WTC11 (cell line): ENCODE results near the gene TTLL9.

Source experiments
- TEAD1 ChIP-seq: sonication (generic); formaldehyde crosslinking; IDR thresholded peaks from 2 replicates; pipeline ENCODE4 v1.8.0; 2022; ENCODE audit warnings: mild to moderate bottlenecking, missing genetic modification reagents
- TF ChIP-seq, protein P1 (sequence below): fragments of 200-600 bp; IDR thresholded peaks from 2 replicates; pipeline ENCODE4 v1.8.0; 2022; ENCODE audit warnings: antibody characterized with exemption

- no peak for TF ChIP-seq TEAD1
- TF ChIP-seq, protein P1, sequence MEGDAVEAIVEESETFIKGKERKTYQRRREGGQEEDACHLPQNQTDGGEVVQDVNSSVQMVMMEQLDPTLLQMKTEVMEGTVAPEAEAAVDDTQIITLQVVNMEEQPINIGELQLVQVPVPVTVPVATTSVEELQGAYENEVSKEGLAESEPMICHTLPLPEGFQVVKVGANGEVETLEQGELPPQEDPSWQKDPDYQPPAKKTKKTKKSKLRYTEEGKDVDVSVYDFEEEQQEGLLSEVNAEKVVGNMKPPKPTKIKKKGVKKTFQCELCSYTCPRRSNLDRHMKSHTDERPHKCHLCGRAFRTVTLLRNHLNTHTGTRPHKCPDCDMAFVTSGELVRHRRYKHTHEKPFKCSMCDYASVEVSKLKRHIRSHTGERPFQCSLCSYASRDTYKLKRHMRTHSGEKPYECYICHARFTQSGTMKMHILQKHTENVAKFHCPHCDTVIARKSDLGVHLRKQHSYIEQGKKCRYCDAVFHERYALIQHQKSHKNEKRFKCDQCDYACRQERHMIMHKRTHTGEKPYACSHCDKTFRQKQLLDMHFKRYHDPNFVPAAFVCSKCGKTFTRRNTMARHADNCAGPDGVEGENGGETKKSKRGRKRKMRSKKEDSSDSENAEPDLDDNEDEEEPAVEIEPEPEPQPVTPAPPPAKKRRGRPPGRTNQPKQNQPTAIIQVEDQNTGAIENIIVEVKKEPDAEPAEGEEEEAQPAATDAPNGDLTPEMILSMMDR, result no peak
Observed at GRCh38 chr20:31915491-31916280, 45.3 kb downstream of the TTLL9 start.
